GM12891 (cell line): Measurements from ENCODE around the gene STARD9.

Experiments used
- POLR2A ChIP-seq: IDR thresholded peaks from 2 replicates; pipeline ENCODE4 v1.6.1; 2011; ENCODE audit warnings: low read depth, low read length, control low read depth
- POLR2AphosphoS5 ChIP-seq: IDR thresholded peaks from 2 replicates; pipeline ENCODE4 v1.6.1; 2011; ENCODE audit warnings: low read depth, low read length, control low read depth
- SPI1 ChIP-seq: IDR thresholded peaks from 2 replicates; pipeline ENCODE4 v1.6.1; 2011; ENCODE audit warnings: low read depth, low read length, control low read depth
- TAF1 ChIP-seq: IDR thresholded peaks from 2 replicates; pipeline ENCODE4 v1.6.1; 2011; ENCODE audit warnings: low read depth, low read length, control low read depth

DNA sequence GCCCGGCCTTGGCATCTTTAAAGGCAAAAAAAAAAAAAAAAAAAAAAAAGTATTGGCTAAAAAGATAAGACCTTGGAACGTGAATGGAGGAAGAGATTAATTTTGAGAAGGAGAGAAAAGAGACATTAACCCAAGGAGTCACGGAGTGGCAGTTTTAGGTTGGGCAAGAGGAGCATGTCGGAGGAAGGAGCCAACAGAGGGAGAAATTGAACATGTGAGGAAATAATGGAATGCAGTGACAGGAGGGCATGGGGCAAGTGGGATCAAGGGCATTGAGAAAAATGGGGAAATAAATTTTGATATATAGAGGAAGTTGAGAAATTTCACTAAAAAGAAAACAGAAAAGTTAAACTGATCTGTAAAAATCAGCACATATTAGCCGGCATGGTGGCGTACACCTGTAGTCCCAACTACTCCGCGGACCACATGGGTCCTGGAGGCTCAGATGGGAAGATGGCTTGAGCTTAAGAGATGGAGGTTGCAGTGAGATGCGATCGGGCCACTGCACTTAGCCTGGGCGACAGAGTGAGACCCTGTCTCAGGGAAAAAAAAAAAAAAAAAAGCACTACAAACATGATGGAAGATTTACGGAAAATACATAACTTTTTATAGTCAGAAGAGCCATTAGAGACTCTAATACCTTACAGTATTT, 25.5 kb upstream of the STARD9 start:
- no peak for TF ChIP-seq POLR2A
- TF ChIP-seq SPI1, result no peak
- TF ChIP-seq POLR2AphosphoS5, result no peak
- TF ChIP-seq TAF1, result no peak
